NCI-H510A treated with DMSO at 0.1 percent for 48 hours (cell line): Measurements from ENCODE around the gene PTPN9.
"Not testable (repeated sequence)": the region's sequence is repeated elsewhere in the genome, so short reads cannot be mapped to it uniquely, and the experiment has no call there.

Experiments used
- DNase-seq: peaks from one replicate; lab custom pipeline; 2025; lab: John Stamatoyannopoulos, UW

Gene PTPN9

GRCh38 chr15:75578948-75579920 is at the start of gene PTPN9:
Gene PTPN9, minus strand, starts transcription at chr15:75579315. Its CDS starts 539 bp downstream, at chr15:75578776.
- DNase-seq, result peak; percentile 40

- peak; percentile 19 for DNase-seq
These were observed 46.6 kb upstream of the PTPN9 start, which contains the start of gene SNUPN for GRCh38 chr15:75625542-75626347. Gene SNUPN, minus strand, starts transcription at chr15:75625725. Its CDS starts 4,674 bp downstream, at chr15:75621051.

GRCh38 chr15:75622505-75622904 is 43.4 kb upstream of the PTPN9 start:
- no peak for DNase-seq

GRCh38 chr15:75620841-75621391 is 41.8 kb upstream of the PTPN9 start:
- no peak for DNase-seq

- no peak for DNase-seq
These were observed 41.1 kb upstream of the PTPN9 start for GRCh38 chr15:75620058-75620820.

- no peak for DNase-seq
These were observed 37.7 kb upstream of the PTPN9 start for GRCh38 chr15:75616766-75617165.

- DNase-seq, result no peak
These were observed 27.9 kb upstream of the PTPN9 start for GRCh38 chr15:75606711-75607699.

- DNase-seq, result no peak
These were observed 26.9 kb upstream of the PTPN9 start for GRCh38 chr15:75606026-75606425.

- DNase-seq, result no peak
These were observed 20.3 kb upstream of the PTPN9 start for GRCh38 chr15:75599401-75599800.

- no peak for DNase-seq
These were observed 19.2 kb upstream of the PTPN9 start for GRCh38 chr15:75598361-75598760.

- no peak for DNase-seq
These were observed 18.7 kb upstream of the PTPN9 start for GRCh38 chr15:75597667-75598341.

- DNase-seq, result no peak
These were observed 17.7 kb upstream of the PTPN9 start for GRCh38 chr15:75596703-75597345.

- DNase-seq, result no peak
These were observed 15.2 kb upstream of the PTPN9 start for GRCh38 chr15:75594276-75594675.

- DNase-seq, result no peak
These were observed 12.7 kb upstream of the PTPN9 start for GRCh38 chr15:75591655-75592364.

- no peak for DNase-seq
These were observed 11.1 kb upstream of the PTPN9 start for GRCh38 chr15:75590239-75590638.

GRCh38 chr15:75589071-75589470 is 10.0 kb upstream of the PTPN9 start:
- no peak for DNase-seq

GRCh38 chr15:75586422-75586821 is 7.3 kb upstream of the PTPN9 start:
- not testable (repeated sequence) for DNase-seq

- DNase-seq, result no peak
These were observed 5.0 kb upstream of the PTPN9 start for GRCh38 chr15:75584121-75584520.

GRCh38 chr15:75583701-75584100 is 4.6 kb upstream of the PTPN9 start:
- no peak for DNase-seq
